HepG2 (cell line): ENCODE data around the gene KRT27. TPM values are rescaled to one million over a fixed set of nuclear protein-coding genes. Genes with fewer than 3 reads are reported as not detected.

Source experiments
- AHDC1 ChIP-seq: sonication (generic); formaldehyde crosslinking; IDR thresholded peaks from 2 replicates; pipeline ENCODE4 v1.5.1; 2020; ENCODE audit warnings: mild to moderate bottlenecking, missing genetic modification reagents, borderline replicate concordance
- GMEB2 ChIP-seq: IDR thresholded peaks from 2 replicates; pipeline ENCODE4 v1.6.1; 2016; ENCODE audit warnings: missing biosample characterization, missing genetic modification reagents, low read depth
- HIC2 ChIP-seq: sonication (generic); formaldehyde crosslinking; IDR thresholded peaks from 2 replicates; pipeline ENCODE4 v1.9.0; 2022; ENCODE audit warnings: low read depth, missing genetic modification reagents
- IRF9 ChIP-seq: sonication (generic); formaldehyde crosslinking; IDR thresholded peaks from 2 replicates; pipeline ENCODE4 v1.8.0; 2022; ENCODE audit warnings: missing genetic modification reagents, mild to moderate bottlenecking, borderline replicate concordance
- KDM1A ChIP-seq: IDR thresholded peaks from 2 replicates; pipeline ENCODE4 v1.6.1; 2016; ENCODE audit warnings: missing compliant biosample characterization
- MXD3 ChIP-seq: IDR thresholded peaks from 2 replicates; pipeline ENCODE4 v1.6.1; 2016; ENCODE audit warnings: mild to moderate bottlenecking, missing biosample characterization, missing genetic modification reagents
- ONECUT2 ChIP-seq: sonication (generic); formaldehyde crosslinking; IDR thresholded peaks from 2 replicates; pipeline ENCODE4 v1.4.0; 2020; ENCODE audit warnings: missing genetic modification reagents
- ZBTB37 ChIP-seq: sonication (generic); formaldehyde crosslinking; IDR thresholded peaks from 2 replicates; pipeline ENCODE4 v1.4.0; 2020; ENCODE audit warnings: mild to moderate bottlenecking, missing genetic modification reagents
- ZMYM4 ChIP-seq: sonication (generic); formaldehyde crosslinking; IDR thresholded peaks from 2 replicates; pipeline ENCODE4 v1.8.1; 2023; ENCODE audit warnings: mild to moderate bottlenecking, missing genetic modification reagents
- ZNF670 ChIP-seq: sonication (generic); formaldehyde crosslinking; IDR thresholded peaks from 2 replicates; pipeline ENCODE4 v1.8.0; 2022; ENCODE audit warnings: mild to moderate bottlenecking, missing genetic modification reagents, borderline replicate concordance
- ZNF678 ChIP-seq: sonication (generic); formaldehyde crosslinking; IDR thresholded peaks from 2 replicates; pipeline ENCODE4 v1.4.0; 2020; ENCODE audit warnings: mild to moderate bottlenecking, missing genetic modification reagents
- ZNF709 ChIP-seq: sonication (generic); formaldehyde crosslinking; IDR thresholded peaks from 2 replicates; pipeline ENCODE4 v1.5.0; 2020; ENCODE audit warnings: mild to moderate bottlenecking, missing genetic modification reagents
- ZNF746 ChIP-seq: sonication (generic); formaldehyde crosslinking; IDR thresholded peaks from 2 replicates; pipeline ENCODE4 v1.8.0; 2022; ENCODE audit warnings: mild to moderate bottlenecking, missing genetic modification reagents
- ZUFSP ChIP-seq: sonication (generic); formaldehyde crosslinking; IDR thresholded peaks from 2 replicates; pipeline ENCODE4 v1.9.0; 2021; ENCODE audit warnings: missing genetic modification reagents, mild to moderate bottlenecking, borderline replicate concordance
- polyA plus RNA-seq, 8 experiments: library from polyadenylated mRNA; depleted of rRNA in 3 of 8; stranded (reverse) in 7 of 8; unstranded in 1 of 8; fragments of >200 nt; fragmentation: Illumina TruSeq in 4 of 8; extraction: Trizol in 4 of 8; gene quantifications; 2 replicates each; pipeline versions ENCODE4 v1.2.1 to v1.2.3, GENCODE V29; 2011 to 2016; ENCODE audit warnings: low read depth in 4 of 8, missing spikeins in 1 of 8, mixed read lengths in 1 of 8; ENCODE audit not compliant: insufficient read depth in 1 of 8
- total RNA-seq, 5 experiments: library from RNA; depleted of rRNA; stranded (reverse); fragments of >200 nt; fragmentation: Illumina TruSeq; extraction: Trizol; gene quantifications; 2 replicates each; pipeline ENCODE4 v1.2.3, GENCODE V29; 2016; ENCODE audit warnings: low read depth in 1 of 5

Gene KRT27
- total and polyA plus RNA-seq, 2 of the 13 experiments (the other 11 are each of a cell fraction or from before 2014, with no cell fraction given) = not detected

GRCh38 chr17:40818733-40819527 is 36.6 kb upstream of the KRT27 start (continued):
- no peak for TF ChIP-seq AHDC1
- TF ChIP-seq ZUFSP (CRISPR knock-in tag) = no peak
- no peak for TF ChIP-seq MXD3 (CRISPR knock-in tag)
- TF ChIP-seq IRF9 = no peak
- TF ChIP-seq ZNF678 (CRISPR knock-in tag) = no peak
- no peak for TF ChIP-seq ONECUT2 (CRISPR knock-in tag)
- no peak for TF ChIP-seq ZBTB37 (CRISPR knock-in tag)
- TF ChIP-seq ZNF670 (CRISPR knock-in tag) = no peak
- no peak for TF ChIP-seq HIC2 (CRISPR knock-in tag)
- no peak for TF ChIP-seq ZNF746 (CRISPR knock-in tag)
- no peak for TF ChIP-seq GMEB2
- no peak for TF ChIP-seq KDM1A (CRISPR knock-in tag)
- TF ChIP-seq ZNF709 (CRISPR knock-in tag) = no peak
- 0 out of 2 replicates have a peak, but pooled peaks have one; percentile 40 for TF ChIP-seq ZMYM4 (CRISPR knock-in tag)
